HepG2 (cell line): ENCODE data around the gene TULP4. TPM values are rescaled to one million over a fixed set of nuclear protein-coding genes. Genes with fewer than 3 reads are reported as not detected.

Experiments used
- CCAR2 ChIP-seq: fragments of 200-400 bp; formaldehyde crosslinking; optimal IDR thresholded peaks from 2 replicates; pipeline ENCODE3; 2018; ENCODE audit warnings: low read depth, mild to moderate bottlenecking, low read length, moderate library complexity
- HDAC6 ChIP-seq: fragments of 200-600 bp; sonication (generic); IDR thresholded peaks from 2 replicates; pipeline ENCODE4 v1.7.0; 2017; ENCODE audit warnings: mild to moderate bottlenecking, antibody characterized with exemption, low read length, low read depth
- KDM3A ChIP-seq: IDR thresholded peaks from 2 replicates; pipeline ENCODE4 v1.6.1; 2018; ENCODE audit warnings: low read depth, missing compliant biosample characterization
- KLF6 ChIP-seq: IDR thresholded peaks from 2 replicates; pipeline ENCODE4 v1.8.0; 2016; ENCODE audit warnings: missing biosample characterization, missing genetic modification reagents
- MXI1 ChIP-seq: IDR thresholded peaks from 3 replicates; pipeline ENCODE4 v1.6.1; 2012; ENCODE audit warnings: low read depth, low read length, inconsistent platforms, borderline replicate concordance
- SALL2 ChIP-seq: sonication (generic); formaldehyde crosslinking; IDR thresholded peaks from 2 replicates; pipeline ENCODE4 v1.8.1; 2023; ENCODE audit warnings: mild to moderate bottlenecking, missing genetic modification reagents, inconsistent platforms
- SRY ChIP-seq: sonication (generic); formaldehyde crosslinking; IDR thresholded peaks from 2 replicates; pipeline ENCODE4 v1.8.0; 2022; ENCODE audit warnings: mild to moderate bottlenecking, missing genetic modification reagents
- THYN1 ChIP-seq: sonication (generic); formaldehyde crosslinking; IDR thresholded peaks from 2 replicates; pipeline ENCODE4 v1.8.1; 2023; ENCODE audit warnings: low read depth, mild to moderate bottlenecking, moderate library complexity, missing genetic modification reagents, borderline replicate concordance
- TOPORS ChIP-seq: sonication (generic); formaldehyde crosslinking; IDR thresholded peaks from 2 replicates; pipeline ENCODE4 v1.8.0; 2023; ENCODE audit warnings: mild to moderate bottlenecking, missing genetic modification reagents
- ZNF607 ChIP-seq: sonication (generic); formaldehyde crosslinking; IDR thresholded peaks from 2 replicates; pipeline ENCODE4 v1.5.1; 2020; ENCODE audit warnings: missing genetic modification reagents, mild to moderate bottlenecking, borderline replicate concordance
- polyA plus RNA-seq, 8 experiments: library from polyadenylated mRNA; depleted of rRNA in 3 of 8; stranded (reverse) in 7 of 8; unstranded in 1 of 8; fragments of >200 nt; fragmentation: Illumina TruSeq in 4 of 8; extraction: Trizol in 4 of 8; gene quantifications; 2 replicates each; pipeline versions ENCODE4 v1.2.1 to v1.2.3, GENCODE V29; 2011 to 2016; ENCODE audit warnings: low read depth in 4 of 8, missing spikeins in 1 of 8, mixed read lengths in 1 of 8; ENCODE audit not compliant: insufficient read depth in 1 of 8
- total RNA-seq, 5 experiments: library from RNA; depleted of rRNA; stranded (reverse); fragments of >200 nt; fragmentation: Illumina TruSeq; extraction: Trizol; gene quantifications; 2 replicates each; pipeline ENCODE4 v1.2.3, GENCODE V29; 2016; ENCODE audit warnings: low read depth in 1 of 5
- TF ChIP-seq, protein P1 (sequence below): sonication (generic); formaldehyde crosslinking; IDR thresholded peaks from 2 replicates; pipeline ENCODE4 v1.5.0; 2020; ENCODE audit warnings: missing genetic modification reagents
- TF ChIP-seq, protein P2 (sequence below): IDR thresholded peaks from 2 replicates; pipeline ENCODE4 v1.6.1; 2016
- TF ChIP-seq, protein P3 (sequence below), 2 experiments: sonication (generic) in 1 of 2; formaldehyde crosslinking in 1 of 2; IDR thresholded peaks; 2 replicates each; pipeline versions ENCODE4 v1.5.1 to v1.6.1; 2011 to 2020; ENCODE audit warnings: borderline replicate concordance in 1 of 2, low read depth in 1 of 2, low read length in 1 of 2, mild to moderate bottlenecking in 1 of 2, missing genetic modification reagents in 1 of 2, moderate library complexity in 1 of 2
- TF ChIP-seq, protein P4 (sequence below): sonication (generic); formaldehyde crosslinking; IDR thresholded peaks from 2 replicates; pipeline ENCODE4 v1.4.0; 2020; ENCODE audit warnings: missing genetic modification reagents
- TF ChIP-seq, protein P5 (sequence below): sonication (generic); formaldehyde crosslinking; IDR thresholded peaks from 2 replicates; pipeline ENCODE4 v1.4.0; 2020; ENCODE audit warnings: mild to moderate bottlenecking, missing genetic modification reagents
- TF ChIP-seq, protein P6 (sequence below): sonication (generic); formaldehyde crosslinking; conservative IDR thresholded peaks from 2 replicates; pipeline ENCODE4 v1.5.0; 2020; ENCODE audit warnings: missing genetic modification reagents
- TF ChIP-seq, protein P7 (sequence below): sonication (generic); formaldehyde crosslinking; IDR thresholded peaks from 2 replicates; pipeline ENCODE4 v1.8.1; 2022; ENCODE audit warnings: mild to moderate bottlenecking, missing genetic modification reagents

The TULP4 gene
- total and polyA plus RNA-seq, 2 of the 13 experiments (the other 11 are each of a cell fraction or from before 2014, with no cell fraction given) = 21.1 to 122 TPM

DNA sequence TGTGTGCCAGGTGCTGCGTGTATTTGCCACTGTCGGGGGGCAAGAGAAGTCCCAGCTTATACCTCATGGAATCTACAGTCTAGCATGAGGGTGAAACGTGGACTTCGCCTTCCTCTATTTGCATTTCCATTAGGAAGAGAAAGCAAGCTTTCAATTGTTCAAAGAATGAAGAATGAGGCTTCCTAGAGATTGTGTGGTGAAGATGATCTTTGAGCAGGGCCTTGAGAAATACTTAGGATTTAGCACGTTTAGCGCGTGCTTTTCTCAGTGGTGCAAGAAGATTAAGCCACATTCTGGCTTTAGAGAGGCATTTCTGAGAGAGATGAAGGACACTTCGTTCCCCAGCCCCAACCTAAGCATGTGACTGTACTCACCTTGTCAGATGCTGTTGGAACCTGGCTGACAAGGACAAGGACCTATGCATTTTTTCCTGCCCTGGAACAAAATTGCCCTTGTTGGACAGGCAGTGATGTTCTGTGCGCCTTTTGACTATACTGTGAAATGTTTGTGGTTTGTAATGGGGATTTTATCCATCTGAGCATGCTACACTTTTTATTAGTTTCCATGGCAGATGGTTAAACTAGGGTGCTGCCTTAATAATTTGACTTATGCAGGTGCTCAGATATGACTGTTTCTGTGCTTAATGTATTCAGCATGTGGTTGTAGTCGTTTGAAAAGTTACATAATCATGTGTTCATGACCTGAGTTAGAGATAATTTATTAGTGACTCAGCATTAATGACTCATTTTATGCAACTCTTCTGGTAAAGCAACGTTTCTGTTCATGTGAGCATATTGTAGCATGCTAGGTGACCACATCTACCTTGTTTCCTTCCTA, 10.7 kb downstream of the TULP4 start (continued):
- TF ChIP-seq HDAC6 (no peak), KDM3A (no peak; the same call in none of the 2 replicates), SRY (CRISPR knock-in tag) (no peak), MXI1 (peak; percentile 65; the same call in 2 of the 3 replicates), ZNF607 (CRISPR knock-in tag) (peak; percentile 85), THYN1 (no peak), KLF6 (CRISPR knock-in tag) (no peak; the same call in 1 of the 2 replicates), TOPORS (CRISPR knock-in tag) (peak; percentile 70; the same call in 1 of the 2 replicates), SALL2 (0 out of 2 replicates have a peak, but pooled peaks have one; percentile 38), CCAR2 (no peak)
- TF ChIP-seq, protein P1, sequence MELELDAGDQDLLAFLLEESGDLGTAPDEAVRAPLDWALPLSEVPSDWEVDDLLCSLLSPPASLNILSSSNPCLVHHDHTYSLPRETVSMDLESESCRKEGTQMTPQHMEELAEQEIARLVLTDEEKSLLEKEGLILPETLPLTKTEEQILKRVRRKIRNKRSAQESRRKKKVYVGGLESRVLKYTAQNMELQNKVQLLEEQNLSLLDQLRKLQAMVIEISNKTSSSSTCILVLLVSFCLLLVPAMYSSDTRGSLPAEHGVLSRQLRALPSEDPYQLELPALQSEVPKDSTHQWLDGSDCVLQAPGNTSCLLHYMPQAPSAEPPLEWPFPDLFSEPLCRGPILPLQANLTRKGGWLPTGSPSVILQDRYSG (CRISPR knock-in tag) = no peak
- TF ChIP-seq, protein P2, sequence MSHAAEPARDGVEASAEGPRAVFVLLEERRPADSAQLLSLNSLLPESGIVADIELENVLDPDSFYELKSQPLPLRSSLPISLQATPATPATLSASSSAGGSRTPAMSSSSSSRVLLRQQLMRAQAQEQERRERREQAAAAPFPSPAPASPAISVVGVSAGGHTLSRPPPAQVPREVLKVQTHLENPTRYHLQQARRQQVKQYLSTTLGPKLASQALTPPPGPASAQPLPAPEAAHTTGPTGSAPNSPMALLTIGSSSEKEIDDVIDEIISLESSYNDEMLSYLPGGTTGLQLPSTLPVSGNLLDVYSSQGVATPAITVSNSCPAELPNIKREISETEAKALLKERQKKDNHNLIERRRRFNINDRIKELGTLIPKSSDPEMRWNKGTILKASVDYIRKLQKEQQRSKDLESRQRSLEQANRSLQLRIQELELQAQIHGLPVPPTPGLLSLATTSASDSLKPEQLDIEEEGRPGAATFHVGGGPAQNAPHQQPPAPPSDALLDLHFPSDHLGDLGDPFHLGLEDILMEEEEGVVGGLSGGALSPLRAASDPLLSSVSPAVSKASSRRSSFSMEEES (CRISPR knock-in tag) = peak; percentile 91
- TF ChIP-seq, protein P3, sequence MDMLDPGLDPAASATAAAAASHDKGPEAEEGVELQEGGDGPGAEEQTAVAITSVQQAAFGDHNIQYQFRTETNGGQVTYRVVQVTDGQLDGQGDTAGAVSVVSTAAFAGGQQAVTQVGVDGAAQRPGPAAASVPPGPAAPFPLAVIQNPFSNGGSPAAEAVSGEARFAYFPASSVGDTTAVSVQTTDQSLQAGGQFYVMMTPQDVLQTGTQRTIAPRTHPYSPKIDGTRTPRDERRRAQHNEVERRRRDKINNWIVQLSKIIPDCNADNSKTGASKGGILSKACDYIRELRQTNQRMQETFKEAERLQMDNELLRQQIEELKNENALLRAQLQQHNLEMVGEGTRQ (IDR thresholded peaks at IDR 0.05; ENCODE audit: low read depth, low read length) = no peak
- TF ChIP-seq, protein P3 (CRISPR knock-in tag; IDR thresholded peaks at IDR 0.05; ENCODE audit: borderline replicate concordance) = no peak
- TF ChIP-seq, protein P4, sequence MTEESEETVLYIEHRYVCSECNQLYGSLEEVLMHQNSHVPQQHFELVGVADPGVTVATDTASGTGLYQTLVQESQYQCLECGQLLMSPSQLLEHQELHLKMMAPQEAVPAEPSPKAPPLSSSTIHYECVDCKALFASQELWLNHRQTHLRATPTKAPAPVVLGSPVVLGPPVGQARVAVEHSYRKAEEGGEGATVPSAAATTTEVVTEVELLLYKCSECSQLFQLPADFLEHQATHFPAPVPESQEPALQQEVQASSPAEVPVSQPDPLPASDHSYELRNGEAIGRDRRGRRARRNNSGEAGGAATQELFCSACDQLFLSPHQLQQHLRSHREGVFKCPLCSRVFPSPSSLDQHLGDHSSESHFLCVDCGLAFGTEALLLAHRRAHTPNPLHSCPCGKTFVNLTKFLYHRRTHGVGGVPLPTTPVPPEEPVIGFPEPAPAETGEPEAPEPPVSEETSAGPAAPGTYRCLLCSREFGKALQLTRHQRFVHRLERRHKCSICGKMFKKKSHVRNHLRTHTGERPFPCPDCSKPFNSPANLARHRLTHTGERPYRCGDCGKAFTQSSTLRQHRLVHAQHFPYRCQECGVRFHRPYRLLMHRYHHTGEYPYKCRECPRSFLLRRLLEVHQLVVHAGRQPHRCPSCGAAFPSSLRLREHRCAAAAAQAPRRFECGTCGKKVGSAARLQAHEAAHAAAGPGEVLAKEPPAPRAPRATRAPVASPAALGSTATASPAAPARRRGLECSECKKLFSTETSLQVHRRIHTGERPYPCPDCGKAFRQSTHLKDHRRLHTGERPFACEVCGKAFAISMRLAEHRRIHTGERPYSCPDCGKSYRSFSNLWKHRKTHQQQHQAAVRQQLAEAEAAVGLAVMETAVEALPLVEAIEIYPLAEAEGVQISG = peak; percentile 72
- TF ChIP-seq, protein P5, sequence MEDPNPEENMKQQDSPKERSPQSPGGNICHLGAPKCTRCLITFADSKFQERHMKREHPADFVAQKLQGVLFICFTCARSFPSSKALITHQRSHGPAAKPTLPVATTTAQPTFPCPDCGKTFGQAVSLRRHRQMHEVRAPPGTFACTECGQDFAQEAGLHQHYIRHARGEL = no peak
- TF ChIP-seq, protein P6, sequence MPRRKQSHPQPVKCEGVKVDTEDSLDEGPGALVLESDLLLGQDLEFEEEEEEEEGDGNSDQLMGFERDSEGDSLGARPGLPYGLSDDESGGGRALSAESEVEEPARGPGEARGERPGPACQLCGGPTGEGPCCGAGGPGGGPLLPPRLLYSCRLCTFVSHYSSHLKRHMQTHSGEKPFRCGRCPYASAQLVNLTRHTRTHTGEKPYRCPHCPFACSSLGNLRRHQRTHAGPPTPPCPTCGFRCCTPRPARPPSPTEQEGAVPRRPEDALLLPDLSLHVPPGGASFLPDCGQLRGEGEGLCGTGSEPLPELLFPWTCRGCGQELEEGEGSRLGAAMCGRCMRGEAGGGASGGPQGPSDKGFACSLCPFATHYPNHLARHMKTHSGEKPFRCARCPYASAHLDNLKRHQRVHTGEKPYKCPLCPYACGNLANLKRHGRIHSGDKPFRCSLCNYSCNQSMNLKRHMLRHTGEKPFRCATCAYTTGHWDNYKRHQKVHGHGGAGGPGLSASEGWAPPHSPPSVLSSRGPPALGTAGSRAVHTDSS = no peak
- TF ChIP-seq, protein P7, sequence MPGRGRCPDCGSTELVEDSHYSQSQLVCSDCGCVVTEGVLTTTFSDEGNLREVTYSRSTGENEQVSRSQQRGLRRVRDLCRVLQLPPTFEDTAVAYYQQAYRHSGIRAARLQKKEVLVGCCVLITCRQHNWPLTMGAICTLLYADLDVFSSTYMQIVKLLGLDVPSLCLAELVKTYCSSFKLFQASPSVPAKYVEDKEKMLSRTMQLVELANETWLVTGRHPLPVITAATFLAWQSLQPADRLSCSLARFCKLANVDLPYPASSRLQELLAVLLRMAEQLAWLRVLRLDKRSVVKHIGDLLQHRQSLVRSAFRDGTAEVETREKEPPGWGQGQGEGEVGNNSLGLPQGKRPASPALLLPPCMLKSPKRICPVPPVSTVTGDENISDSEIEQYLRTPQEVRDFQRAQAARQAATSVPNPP = peak; percentile 53
